Endothelial cell of umbilical vein (primary cell): ENCODE results near the gene AFF1. TPM values are rescaled to one million over a fixed set of nuclear protein-coding genes. Genes with fewer than 3 reads are reported as not detected.
A peak's percentile ranks its signal among the peaks of the same experiment; 100 is the strongest.

Experiments
- BruUV-seq: library from RNA; stranded (reverse); fragments of 400-500 nt; replicated peaks from 2 replicates; lab custom pipeline; 2021; lab: Mats Ljungman, UMichigan
- CTCF ChIA-PET: fragments of 300-600, 350-600 bp; sonication (Branson Sonifier 250); formaldehyde crosslinking; loops from one replicate; lab custom pipeline; 2021; ENCODE audit warnings: antibody characterized with exemption, inconsistent platforms; lab: Charles Lee
- POLR2A ChIA-PET: fragments of 300-600, 350-600 bp; sonication (Branson Sonifier 250); formaldehyde crosslinking; loops from one replicate; lab custom pipeline; 2021; ENCODE audit warnings: antibody characterized with exemption, inconsistent platforms; lab: Charles Lee
- DNase-seq: peaks from one replicate; pipeline ENCODE4 v3.0.0-alpha.2; 2011; ENCODE audit warnings: low read depth, low spot score
- FAIRE-seq: peaks from 2 replicates; lab custom pipeline; 2011; peaks lifted over from hg19 to GRCh38; lab: Jason Lieb, UNC
- H2AFZ ChIP-seq: 2 replicates; pipeline ENCODE4 v1.6.0; 2012; ENCODE audit warnings: low read depth, low read length, control low read depth, inconsistent platforms
- H3K27ac ChIP-seq: 2 replicates; pipeline ENCODE4 v1.5.1; 2011; ENCODE audit warnings: low read depth, mild to moderate bottlenecking, control low read depth, low read length, moderate library complexity; ENCODE audit not compliant: insufficient read depth
- H3K27me3 ChIP-seq, 2 experiments: 2 replicates each; pipeline versions ENCODE4 v1.6.0 to v1.6.1; 2011; ENCODE audit warnings: low read length in 2 of 2, mixed read lengths in 1 of 2; ENCODE audit not compliant: control insufficient read depth in 2 of 2, insufficient read depth in 2 of 2
- H3K36me3 ChIP-seq, 2 experiments: 2 replicates in 1 of 2; 3 replicates in 1 of 2; pipeline ENCODE4 v1.5.1; 2011; ENCODE audit warnings: low read length in 2 of 2, mild to moderate bottlenecking in 1 of 2, moderate library complexity in 1 of 2; ENCODE audit not compliant: control insufficient read depth in 2 of 2, insufficient read depth in 2 of 2; ENCODE audit errors: extremely low read depth in 1 of 2
- H3K4me1 ChIP-seq: 3 replicates; pipeline ENCODE4 v1.5.1; 2011; ENCODE audit warnings: mild to moderate bottlenecking, low read length; ENCODE audit not compliant: control insufficient read depth, insufficient read depth; ENCODE audit errors: extremely low read depth
- H3K4me2 ChIP-seq: 2 replicates; pipeline ENCODE4 v1.6.1; 2011; ENCODE audit warnings: low read length, control low read depth, mixed read lengths; ENCODE audit not compliant: insufficient read depth
- H3K4me3 ChIP-seq, 3 experiments: fragments of 200-600 bp in 1 of 3; sonication (generic), shearing (Covaris generic) in 1 of 3; replicated peaks in 1 of 3; 2 replicates each; pipeline ENCODE4 v1.5.1; 2011 to 2016; ENCODE audit warnings: control low read depth in 3 of 3, low read length in 3 of 3, mild to moderate bottlenecking in 2 of 3, inconsistent platforms in 1 of 3, low read depth in 1 of 3, moderate library complexity in 1 of 3; ENCODE audit not compliant: insufficient read depth in 1 of 3
- H3K79me2 ChIP-seq: 2 replicates; pipeline ENCODE4 v1.6.0; 2012; ENCODE audit warnings: low read length, inconsistent platforms; ENCODE audit not compliant: control insufficient read depth, insufficient read depth
- H3K9ac ChIP-seq: replicated peaks from 2 replicates; pipeline ENCODE3; 2011; ENCODE audit warnings: low read length, control low read depth; ENCODE audit not compliant: insufficient read depth; ENCODE audit errors: extremely low read depth
- H3K9me1 ChIP-seq: replicated peaks from 3 replicates; pipeline ENCODE4 v1.6.0; 2011; ENCODE audit warnings: mild to moderate bottlenecking, low read length; ENCODE audit not compliant: control insufficient read depth, insufficient read depth; ENCODE audit errors: extremely low read depth
- H3K9me3 ChIP-seq: replicated peaks from 2 replicates; pipeline ENCODE4 v1.5.1; 2012; ENCODE audit warnings: low read length, inconsistent platforms; ENCODE audit not compliant: control insufficient read depth, insufficient read depth
- H4K20me1 ChIP-seq: replicated peaks from 2 replicates; pipeline ENCODE3; 2011; ENCODE audit warnings: mild to moderate bottlenecking, low read length; ENCODE audit not compliant: control insufficient read depth, insufficient read depth; ENCODE audit errors: extremely low read depth
- CTCF ChIP-seq, 2 donors: IDR thresholded peaks; 1 replicate in 1 of 2; 2 replicates in 1 of 2; pipeline ENCODE4 v1.5.1; 2011; ENCODE audit warnings: low read length in 2 of 2, mild to moderate bottlenecking in 2 of 2, moderate library complexity in 2 of 2, control low read depth in 1 of 2, inconsistent platforms in 1 of 2, low read depth in 1 of 2; ENCODE audit not compliant: insufficient read depth in 1 of 2; ENCODE audit errors: extremely low read depth in 1 of 2
- EZH2 ChIP-seq: IDR thresholded peaks from 2 replicates; pipeline ENCODE4 v1.6.1; 2012; ENCODE audit warnings: borderline replicate concordance, low read depth, mild to moderate bottlenecking, moderate library complexity, low read length, inconsistent platforms; ENCODE audit not compliant: severe bottlenecking
- FOS ChIP-seq: IDR thresholded peaks from 2 replicates; pipeline ENCODE4 v1.6.1; 2011; ENCODE audit warnings: mild to moderate bottlenecking, low read length, moderate library complexity, borderline replicate concordance; ENCODE audit not compliant: insufficient read depth
- GATA2 ChIP-seq: IDR thresholded peaks from 2 replicates; pipeline ENCODE4 v1.7.0; 2011; ENCODE audit warnings: low read depth, mild to moderate bottlenecking, moderate library complexity, mixed read lengths, low read length; ENCODE audit not compliant: insufficient read length, insufficient read depth
- JUN ChIP-seq: IDR thresholded peaks from 2 replicates; pipeline ENCODE4 v1.6.1; 2011; ENCODE audit warnings: borderline replicate concordance, low read depth; ENCODE audit not compliant: insufficient read length, insufficient read depth
- MAX ChIP-seq: IDR thresholded peaks from 2 replicates; pipeline ENCODE4 v1.6.1; 2011; ENCODE audit not compliant: insufficient read depth, insufficient read length
- MYC ChIP-seq: IDR thresholded peaks from one replicate; pipeline ENCODE4 v1.6.1; 2011; ENCODE audit warnings: mild to moderate bottlenecking, low read depth, low read length
- POLR2A ChIP-seq: IDR thresholded peaks from 2 replicates; pipeline ENCODE4 v1.6.1; 2012; ENCODE audit warnings: low read depth, mild to moderate bottlenecking, control low read depth, low read length
- POLR2AphosphoS5 ChIP-seq: IDR thresholded peaks from 2 replicates; pipeline ENCODE4 v1.6.1; 2012; ENCODE audit warnings: low read depth, mild to moderate bottlenecking, control low read depth, low read length, moderate library complexity; ENCODE audit not compliant: insufficient read depth
- dilution Hi-C: fragments of 300-500 bp; cut with MboI; formaldehyde crosslinking; loops from one replicate; pipeline ENCODE4 v1.15.0; 2019; ENCODE audit warnings: low sequenced_read_pairs; ENCODE audit not compliant: extremely low pct_ligation_motif_present
- intact Hi-C: fragments of 100-400 bp; cut with micrococcal nuclease; formaldehyde crosslinking; loops from one replicate; pipeline ENCODE4 v1.10.0; 2022
- polyA plus RNA-seq, 4 experiments: library from polyadenylated mRNA; depleted of rRNA in 3 of 4; stranded (reverse) in 3 of 4; unstranded in 1 of 4; fragments of >200 nt; gene quantifications; 2 replicates each; pipeline versions ENCODE4 v1.2.1 to v1.2.3, GENCODE V29; 2011 to 2012; ENCODE audit warnings: missing spikeins in 1 of 4
- total RNA-seq: library from RNA; stranded (reverse); gene quantifications from 2 replicates; pipeline ENCODE4 v1.2.3, GENCODE V29; 2021

AFF1 gene
- total and polyA plus RNA-seq, 2 donors (not counting 3 experiments of a cell fraction or from before 2014, with no cell fraction given) = 26.2 to 106 TPM

- peaks cover 59% of the 10 kb centered on the region for H3K4me1 ChIP-seq
- dilution Hi-C loops = no loop called here
- no peaks in the 10 kb centered on the region for H3K9me3 ChIP-seq
- peak overlapping the region; percentile 32 for H3K4me2 ChIP-seq
- H2AFZ ChIP-seq = no peak overlapping the region
- intact Hi-C loops = no loop called here
- BruUV-seq = no TSS peak
- no peak for FAIRE-seq
- no peak overlapping the region for H3K9ac ChIP-seq
- peaks cover 77% of the 10 kb centered on the region for H3K79me2 ChIP-seq
- no peak overlapping the region for H3K27ac ChIP-seq
- H3K9me1 ChIP-seq = no peaks in the 10 kb centered on the region
- ChIA-PET CTCF (interaction anchor here (0.9 to 4.1 kb wide), 8 partner anchors 12 to 108 kb away, joined by 3 to 25 read pairs (median 4); partner anchors contain the start of gene AFF1), POLR2A (no interaction called here)
- H3K36me3 ChIP-seq = no peaks in the 10 kb centered on the region
- H3K4me3 ChIP-seq = no peak overlapping the region
- no peaks in the 10 kb centered on the region for H4K20me1 ChIP-seq
- peak; percentile 53 for DNase-seq
- TF ChIP-seq POLR2A (no peak), FOS (no peak), MAX (no peak), EZH2 (no peak), POLR2AphosphoS5 (no peak), GATA2 (no peak), CTCF (IDR thresholded peaks at IDR 0.05; ENCODE audit: extremely low read depth in 1 of 2, insufficient read depth in 1 of 2, low read depth in 1 of 2, low read length in 2 of 2) (no peak), MYC (no peak), JUN (no peak)
- no peaks in the 10 kb centered on the region for H3K27me3 ChIP-seq
These were observed 96.1 kb downstream of the AFF1 start for GRCh38 chr4:87030755-87031441.
